NCI-H446 (cell line): ENCODE data around the gene KAT5.
"Not testable (repeated sequence)": the region's sequence is repeated elsewhere in the genome, so short reads cannot be mapped to it uniquely, and the experiment has no call there.

Source experiments
- DNase-seq, 2 experiments: peaks; one replicate each; lab custom pipeline; 2025; lab: John Stamatoyannopoulos, UW

KAT5 gene

DNA sequence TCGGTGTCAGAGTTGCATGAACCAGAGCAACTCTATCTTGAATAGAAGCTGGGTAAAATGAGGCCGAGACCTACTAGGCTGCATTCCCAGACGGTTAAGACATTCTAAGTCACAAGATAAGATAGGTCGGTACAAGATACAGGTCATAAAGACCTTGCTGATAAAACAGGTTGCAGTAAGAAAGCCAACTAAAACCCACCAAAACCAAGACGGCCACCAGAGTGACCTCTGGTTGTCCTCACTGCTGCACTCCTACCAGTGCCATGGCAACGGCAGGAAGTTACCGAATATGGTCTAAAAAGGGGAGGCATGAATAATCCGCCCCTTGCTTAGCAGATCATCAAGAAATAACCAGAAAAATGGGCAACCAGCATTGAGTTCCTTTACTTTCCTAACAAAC, 2.4 kb upstream of the KAT5 start:
- DNase-seq: no peak

DNA sequence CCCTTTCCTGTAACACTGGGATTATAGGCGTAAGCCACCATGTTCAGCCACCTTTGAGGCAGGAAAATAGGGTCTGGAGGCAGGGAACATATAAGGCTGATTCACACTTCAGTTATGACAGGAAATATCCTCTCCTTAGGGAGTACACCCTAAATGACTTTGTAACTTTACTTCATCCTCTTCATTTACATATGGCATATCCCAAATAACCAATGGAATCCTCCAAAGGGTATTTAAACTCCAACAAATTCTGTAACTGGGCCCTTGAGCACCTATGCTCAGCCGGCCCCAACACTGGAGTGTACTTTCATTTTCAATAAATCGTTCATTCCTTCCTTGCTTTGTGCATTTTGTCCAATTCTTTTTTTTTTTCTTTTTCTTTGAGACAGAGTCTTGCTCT, 1.6 kb upstream of the KAT5 start:
- no peak for DNase-seq

DNA sequence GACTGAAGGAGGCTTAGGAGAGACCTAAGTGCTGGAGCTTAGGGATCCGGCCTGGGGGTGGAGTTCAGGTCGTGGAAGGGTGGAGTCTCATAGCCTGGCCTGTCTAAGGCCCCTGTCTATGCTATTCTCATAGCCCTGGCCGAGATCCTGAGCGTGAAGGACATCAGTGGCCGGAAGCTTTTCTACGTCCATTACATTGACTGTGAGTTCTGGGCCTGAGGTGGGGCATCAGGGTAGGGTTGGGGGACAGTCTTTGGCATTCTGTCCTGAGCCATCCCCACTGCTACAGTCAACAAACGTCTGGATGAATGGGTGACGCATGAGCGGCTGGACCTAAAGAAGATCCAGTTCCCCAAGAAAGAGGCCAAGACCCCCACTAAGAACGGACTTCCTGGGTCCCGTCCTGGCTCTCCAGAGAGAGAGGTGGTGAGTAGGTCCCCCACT, 603 bp downstream of the KAT5 start:
- DNase-seq: no peak

DNA sequence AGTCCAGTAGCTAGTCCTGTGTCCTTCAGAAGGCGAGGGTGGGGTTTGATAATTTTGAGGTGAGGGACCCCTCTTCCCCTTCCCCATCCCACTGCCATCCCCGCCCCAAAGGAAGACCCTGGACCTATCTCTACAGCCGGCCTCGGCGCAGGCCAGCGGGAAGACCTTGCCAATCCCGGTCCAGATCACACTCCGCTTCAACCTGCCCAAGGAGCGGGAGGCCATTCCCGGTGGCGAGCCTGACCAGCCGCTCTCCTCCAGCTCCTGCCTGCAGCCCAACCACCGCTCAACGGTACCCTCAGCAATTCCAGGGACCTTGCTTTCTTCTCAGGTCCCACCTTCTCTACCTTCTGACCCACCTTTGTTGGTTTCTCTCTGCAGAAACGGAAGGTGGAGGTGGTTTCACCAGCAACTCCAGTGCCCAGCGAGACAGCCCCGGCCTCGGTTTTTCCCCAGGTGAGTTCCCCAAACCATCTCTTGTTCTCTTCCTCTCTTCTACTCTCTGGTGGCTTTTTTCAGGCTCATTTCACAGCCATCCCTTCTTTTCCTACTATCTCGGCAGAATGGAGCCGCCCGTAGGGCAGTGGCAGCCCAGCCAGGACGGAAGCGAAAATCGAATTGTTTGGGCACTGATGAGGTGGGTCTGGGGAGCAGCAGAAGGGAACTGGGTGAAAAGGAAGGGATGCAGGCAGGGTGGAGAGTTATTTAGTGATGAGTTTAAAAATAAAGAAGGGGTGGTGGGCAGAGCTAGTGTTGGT, 1.3 kb downstream of the KAT5 start:
- no peak for DNase-seq

DNA sequence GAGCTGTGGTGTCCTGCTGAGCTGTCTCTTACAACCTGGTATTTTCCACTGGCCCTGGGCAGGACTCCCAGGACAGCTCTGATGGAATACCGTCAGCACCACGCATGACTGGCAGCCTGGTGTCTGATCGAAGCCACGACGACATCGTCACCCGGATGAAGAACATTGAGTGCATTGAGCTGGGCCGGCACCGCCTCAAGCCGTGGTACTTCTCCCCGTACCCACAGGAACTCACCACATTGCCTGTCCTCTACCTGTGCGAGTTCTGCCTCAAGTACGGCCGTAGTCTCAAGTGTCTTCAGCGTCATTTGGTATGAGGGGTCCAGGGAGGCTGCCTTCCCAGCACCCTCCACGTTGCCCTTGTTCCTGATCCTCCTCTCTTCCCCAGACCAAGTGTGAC, 2.4 kb downstream of the KAT5 start:
- DNase-seq: no peak

DNA sequence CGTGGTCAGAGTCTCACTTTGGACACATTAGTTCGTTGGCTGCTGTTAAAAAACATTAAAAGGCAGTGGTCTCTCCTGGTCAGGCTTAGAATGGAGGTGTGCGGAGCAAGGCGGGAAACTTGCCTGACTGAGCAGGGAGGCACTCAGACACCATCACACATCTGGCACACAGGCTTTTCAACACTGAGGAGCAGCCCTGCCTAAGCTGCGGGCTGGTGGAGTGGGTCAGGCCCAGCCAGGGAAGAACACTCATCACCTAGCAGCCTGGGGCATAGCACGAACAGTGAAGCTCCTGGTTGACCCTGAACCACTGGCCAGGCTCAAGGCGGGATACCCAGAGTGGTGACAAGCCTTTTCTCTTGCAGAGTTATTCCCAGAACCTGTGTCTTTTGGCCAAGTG, 4.2 kb downstream of the KAT5 start:
- no peak for DNase-seq

DNA sequence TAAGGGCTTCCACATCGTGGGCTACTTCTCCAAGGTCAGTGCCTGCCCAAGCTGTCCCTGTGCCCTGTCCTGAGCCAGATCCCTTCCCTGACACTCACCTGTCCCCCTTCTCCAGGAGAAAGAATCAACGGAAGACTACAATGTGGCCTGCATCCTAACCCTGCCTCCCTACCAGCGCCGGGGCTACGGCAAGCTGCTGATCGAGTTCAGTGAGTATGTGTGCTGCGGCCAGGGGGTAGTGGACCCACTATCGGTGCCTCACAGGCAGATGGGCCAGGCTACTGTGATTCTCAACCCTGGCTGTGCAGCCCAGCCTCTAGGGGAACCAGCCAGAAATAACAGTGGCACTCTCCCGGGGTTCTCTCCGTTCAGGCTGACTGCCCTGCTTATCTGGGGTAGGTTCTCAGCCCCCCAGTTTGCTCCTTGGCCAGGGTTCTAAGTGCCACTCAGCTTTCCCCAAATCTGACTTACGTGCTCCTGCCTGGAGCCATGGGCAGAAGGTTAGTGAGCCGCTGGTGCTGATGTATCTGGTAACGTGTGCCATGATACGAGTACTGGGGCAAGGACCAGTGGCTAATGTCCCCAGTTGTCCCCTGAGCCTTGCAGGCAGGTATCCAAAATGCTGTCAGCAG, 4.8 kb downstream of the KAT5 start:
- no peak for DNase-seq

DNA sequence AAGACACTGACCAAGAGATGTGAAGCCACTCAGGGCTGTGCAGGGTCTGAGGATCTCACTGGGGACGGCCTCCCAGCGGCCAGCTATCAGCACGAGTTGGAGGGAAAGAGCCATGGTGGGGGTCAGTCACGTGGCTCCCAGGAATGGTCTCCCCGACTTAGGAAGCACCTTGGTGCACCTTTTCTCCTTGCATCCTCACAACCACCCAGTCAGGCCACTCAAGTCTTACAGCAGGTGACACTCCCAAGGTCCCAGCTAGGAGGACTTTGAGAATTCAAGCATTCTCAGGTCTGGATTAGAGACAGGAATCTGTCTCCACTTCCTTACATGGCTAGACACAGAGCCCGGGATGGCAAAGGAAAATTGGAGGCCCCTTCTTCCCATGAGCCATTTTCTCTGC, 5.9 kb downstream of the KAT5 start:
- no peak for DNase-seq

DNA sequence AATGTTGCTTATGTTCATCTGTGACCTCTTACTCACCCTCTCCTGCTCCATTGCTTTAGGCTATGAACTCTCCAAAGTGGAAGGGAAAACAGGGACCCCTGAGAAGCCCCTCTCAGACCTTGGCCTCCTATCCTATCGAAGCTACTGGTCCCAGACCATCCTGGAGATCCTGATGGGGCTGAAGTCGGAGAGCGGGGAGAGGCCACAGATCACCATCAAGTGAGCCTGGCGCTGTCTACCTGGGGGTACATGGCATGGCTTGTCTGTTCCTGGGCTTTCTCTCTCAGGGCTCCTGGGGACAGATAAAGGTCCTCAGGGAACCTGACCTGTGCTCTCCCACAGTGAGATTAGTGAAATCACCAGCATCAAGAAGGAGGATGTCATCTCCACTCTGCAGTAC, 6.5 kb downstream of the KAT5 start:
- DNase-seq: no peak

DNA sequence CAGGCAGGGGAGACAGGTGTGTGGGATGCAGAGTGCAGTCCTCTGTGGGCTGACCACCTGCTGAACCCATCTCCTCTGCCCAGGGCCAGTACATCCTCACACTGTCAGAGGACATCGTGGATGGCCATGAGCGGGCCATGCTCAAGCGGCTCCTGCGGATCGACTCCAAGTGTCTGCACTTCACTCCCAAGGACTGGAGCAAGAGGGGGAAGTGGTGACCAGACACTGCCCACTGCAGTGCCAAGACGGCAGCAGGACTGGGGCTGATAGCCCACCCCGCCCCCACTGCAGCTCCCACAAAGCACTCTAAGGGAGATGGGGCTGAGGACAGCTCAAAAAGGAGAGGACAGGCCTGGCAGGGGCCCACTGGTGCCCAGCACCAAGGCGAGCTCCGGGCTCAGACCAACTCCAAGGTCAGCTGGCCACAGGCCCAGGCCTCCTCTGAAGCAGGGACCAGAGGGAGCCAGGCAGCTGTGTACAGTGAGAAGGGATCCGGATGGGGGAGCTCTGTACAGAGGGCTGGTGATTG, 7.0 kb downstream of the KAT5 start:
- DNase-seq: no peak

DNA sequence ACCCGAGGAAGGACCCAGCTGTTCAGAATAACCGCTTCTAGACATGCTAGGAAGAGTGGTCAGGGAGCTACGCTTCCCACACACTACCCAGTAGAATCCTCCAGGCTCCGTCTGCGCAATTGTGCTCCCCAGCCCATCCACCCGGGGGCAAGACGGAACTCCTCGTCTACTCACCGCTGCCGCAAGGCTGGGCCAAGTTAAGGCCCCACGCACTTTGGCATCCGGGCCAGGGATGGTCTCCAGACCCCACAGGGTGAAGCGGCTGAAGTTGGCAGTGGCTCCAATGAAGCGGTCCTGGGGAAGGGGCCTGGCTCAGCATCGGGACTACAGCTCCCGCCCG, 7.8 kb downstream of the KAT5 start:
- no peak for DNase-seq

DNA sequence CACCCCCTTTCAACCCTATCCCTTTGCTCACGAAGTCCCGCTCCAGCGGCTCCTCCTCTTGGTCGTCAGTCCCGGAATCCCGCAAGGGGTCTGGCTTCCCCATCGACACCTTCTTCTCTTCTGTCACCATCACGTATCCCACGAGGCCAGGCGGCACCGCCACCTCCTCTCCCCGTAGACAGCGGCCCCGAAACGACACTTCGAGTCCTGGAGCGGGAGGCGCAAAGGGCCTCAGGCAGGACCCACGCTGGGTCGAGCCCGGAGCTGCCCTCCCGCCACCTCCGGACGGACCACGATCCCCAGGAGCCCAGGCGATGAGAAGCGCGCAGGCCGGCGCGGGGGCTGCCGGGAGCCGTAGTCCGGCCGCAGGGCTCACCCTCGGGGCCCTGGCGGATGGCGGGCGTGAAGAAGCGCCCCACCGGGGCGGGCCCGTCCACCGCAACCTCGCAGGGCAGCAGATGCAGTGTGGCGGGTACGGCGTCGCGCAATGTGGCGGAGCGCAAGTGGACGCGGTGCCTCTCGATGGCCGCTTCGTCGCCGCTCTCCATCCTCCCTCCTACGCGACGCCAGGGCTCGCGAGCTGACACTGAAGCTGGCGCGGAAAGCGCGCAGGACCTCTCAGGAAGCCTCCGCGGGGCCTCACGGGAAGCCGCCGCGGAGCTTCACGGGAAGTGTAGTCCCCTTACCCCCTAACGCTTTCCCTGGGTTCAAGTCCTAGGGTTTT, 8.3 kb downstream of the KAT5 start, which contains the start of gene RNASEH2C:
Gene RNASEH2C (minus strand): TSS at position 588 of the 724 bp plus-strand sequence. CDS start 40 bp downstream, at position 548.
- DNase-seq: peak; percentile 86 to 93

DNA sequence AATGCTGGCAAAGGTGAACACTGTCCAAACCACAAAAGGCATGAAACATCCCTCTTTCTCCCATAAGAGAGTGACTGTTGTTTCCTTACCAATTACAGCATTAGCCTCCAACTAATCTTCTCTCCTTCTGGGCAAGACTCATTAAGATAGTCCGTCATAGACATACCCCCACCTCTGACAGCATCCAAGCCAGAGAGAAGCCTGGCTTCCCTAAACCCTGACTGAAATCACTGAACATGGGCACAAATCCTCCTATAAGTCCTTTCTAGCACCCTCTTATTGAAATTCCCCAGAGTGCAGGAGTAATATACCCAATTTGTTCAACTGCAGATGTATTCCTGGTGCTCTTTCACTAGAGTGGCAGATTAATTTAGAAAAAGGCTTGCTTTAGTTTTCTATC, 10.2 kb downstream of the KAT5 start:
- no peak for DNase-seq

DNA sequence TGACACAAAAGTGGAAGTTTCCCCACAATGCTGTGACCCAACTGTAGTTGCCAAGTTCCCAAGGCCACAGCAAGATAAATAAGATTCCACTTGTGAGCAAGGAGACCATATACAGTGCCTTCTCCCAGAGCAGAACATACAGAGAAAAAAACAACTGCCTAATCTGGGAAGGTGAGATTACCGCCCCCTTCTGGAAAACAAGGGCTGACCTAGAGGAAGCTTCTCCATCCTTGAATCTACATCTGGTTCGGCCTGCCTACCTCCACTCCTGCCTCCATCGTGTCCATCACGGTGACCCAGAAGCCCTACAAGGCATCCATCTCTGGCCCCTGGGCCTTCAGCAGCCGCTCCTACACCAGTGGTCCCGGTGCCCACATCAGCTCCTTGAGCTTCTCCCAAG, 14.6 kb downstream of the KAT5 start:
- no peak for DNase-seq

DNA sequence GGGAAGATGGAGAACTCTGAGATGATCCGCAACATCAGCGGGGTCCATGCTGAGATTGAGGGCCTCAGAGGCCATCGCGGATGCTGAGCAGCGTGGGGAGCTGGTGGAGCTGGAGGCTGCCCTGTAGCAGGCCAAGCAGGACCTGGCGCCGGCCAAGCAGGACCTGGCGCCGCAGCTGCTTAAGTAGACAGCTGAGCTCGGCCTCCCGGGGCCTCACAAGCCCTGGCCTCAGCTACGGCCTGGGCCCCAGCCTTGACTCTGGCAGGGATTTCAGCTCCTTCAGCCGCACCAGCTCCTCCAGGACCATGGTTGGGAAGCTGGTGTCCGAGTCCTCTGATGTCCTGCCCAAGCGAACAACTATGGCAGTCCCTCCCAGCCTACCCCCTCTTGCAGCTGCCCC, 15.8 kb downstream of the KAT5 start:
- no peak for DNase-seq

DNA sequence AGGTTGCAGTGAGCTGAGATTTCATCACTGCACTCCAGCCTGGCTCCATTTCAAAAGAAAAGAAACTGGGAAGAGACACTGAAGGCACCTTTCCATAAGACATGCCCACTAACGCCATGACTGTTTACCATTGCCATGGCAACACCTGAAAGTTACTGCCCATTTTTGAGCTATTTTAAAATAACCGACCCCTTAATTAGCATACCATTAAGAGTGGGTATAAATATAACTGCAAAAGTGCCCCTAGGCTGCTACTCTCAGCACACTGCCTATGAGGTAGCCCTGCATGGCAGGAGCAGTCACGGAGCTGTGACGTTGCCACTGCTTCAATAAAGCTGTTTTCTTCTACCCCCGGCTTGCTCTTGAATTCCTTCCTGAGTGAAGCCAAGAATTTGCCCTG, 18.4 kb downstream of the KAT5 start:
- DNase-seq: no peak

DNA sequence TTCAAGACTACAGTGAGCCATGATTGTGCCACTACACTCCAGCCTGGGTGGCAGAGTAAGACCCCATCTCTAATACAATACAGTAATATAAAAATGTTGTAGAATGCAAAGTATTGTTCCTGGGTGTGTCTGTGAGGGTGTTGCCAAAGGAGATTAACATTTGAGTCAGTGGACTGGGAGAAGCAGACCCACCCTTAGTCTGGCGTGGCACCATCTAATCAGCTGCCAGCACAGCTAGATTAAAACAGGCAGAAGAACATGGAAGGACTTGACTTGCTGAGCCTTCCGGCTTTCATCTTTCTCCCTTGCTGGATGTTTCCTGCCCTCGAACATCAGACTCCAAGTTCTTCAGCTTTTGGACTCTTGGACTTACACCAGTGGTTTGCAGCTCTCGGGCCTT, 23.1 kb downstream of the KAT5 start:
- DNase-seq: not testable (repeated sequence)

DNA sequence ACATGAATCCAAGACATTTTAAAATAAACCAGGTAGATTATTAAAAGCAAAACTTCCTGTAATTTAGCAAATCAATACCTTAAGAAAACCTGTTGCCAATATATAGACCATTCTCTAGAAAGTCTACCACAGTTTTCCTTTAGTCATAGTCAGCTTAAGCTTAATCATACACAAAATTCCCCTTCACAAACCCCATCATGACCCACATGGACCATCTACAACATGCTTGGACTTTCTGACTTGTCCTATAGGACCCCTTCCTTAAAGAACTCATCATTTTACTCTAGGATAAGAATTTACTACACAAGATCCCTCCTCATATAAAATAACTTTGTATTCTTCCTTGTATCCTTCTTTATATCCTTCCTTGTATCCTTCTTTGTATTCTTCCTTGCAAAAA, 24.8 kb downstream of the KAT5 start:
- DNase-seq: no peak

DNA sequence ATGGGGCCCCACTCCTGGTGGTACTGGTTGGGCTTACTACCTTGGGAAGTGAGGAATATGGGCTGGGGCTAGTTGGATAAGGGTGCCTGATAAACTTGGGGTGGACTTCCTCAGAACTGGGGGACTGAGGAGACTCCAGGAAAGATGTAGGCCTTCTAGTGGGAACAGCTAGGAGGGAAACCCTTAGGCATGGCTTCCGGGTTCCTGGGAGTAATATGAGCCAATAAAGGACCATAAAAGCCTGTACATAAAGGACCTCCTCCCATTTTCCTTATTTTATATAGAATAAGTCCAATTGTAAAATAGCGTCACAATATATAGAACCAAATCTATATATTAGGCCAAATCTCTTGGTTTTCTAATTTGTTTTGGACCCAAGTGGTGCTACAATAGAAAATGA, 27.0 kb downstream of the KAT5 start:
- no peak for DNase-seq

DNA sequence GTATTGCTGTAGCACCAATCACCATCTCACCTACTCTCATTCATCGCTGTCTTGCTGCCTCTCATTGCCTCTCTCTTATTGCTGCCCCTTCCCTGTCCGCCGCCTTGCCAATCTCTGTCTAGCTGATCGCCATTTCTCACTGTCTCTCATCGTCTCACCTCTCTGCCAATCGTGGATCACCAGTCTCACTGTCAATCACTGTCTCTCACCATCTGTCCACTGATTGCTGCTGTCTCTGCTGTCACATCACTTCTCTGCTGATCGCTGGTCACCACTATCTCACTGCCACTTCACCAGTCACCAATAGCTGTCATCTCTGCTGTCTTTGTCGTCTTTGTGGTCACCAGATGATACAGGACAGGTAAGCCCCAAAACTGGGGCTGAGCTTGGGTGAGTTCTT, 29.1 kb downstream of the KAT5 start:
- no peak for DNase-seq

DNA sequence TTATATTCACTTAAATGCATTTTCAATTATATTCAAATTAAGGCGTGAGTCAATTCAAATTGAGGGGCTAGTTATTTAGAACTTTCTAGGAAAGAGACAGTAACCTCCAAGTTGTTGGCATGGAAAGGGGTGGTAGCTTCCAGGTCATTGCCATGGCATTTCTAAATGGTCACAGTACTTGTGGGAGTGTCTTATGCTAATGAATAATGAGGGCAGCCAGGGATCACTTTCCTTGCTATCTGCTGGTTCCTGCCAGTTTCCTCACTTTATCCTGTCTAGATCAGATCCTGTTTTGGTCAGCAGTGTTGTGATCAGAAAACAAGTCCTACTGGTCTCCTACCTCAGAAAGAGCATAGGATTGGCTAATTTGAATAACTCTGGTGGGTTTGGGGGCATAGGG, 30.3 kb downstream of the KAT5 start:
- no peak for DNase-seq

DNA sequence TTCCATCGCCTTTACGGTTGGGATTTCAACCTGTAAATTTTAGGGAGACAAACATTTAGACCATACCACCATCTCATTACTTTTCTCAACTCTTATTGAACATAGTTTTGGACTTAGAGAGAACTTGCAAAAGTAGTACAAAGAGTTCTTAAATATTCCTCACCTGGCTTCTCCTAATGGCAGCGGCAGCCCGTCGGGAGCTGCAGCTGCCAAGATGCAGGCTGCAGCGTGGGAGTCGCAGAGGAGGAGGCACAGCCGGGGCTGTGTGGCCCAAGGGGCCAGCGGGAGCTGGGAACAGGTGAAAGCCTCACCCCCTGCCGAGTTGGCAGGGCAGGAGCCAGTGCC, 31.6 kb downstream of the KAT5 start:
- no peak for DNase-seq

DNA sequence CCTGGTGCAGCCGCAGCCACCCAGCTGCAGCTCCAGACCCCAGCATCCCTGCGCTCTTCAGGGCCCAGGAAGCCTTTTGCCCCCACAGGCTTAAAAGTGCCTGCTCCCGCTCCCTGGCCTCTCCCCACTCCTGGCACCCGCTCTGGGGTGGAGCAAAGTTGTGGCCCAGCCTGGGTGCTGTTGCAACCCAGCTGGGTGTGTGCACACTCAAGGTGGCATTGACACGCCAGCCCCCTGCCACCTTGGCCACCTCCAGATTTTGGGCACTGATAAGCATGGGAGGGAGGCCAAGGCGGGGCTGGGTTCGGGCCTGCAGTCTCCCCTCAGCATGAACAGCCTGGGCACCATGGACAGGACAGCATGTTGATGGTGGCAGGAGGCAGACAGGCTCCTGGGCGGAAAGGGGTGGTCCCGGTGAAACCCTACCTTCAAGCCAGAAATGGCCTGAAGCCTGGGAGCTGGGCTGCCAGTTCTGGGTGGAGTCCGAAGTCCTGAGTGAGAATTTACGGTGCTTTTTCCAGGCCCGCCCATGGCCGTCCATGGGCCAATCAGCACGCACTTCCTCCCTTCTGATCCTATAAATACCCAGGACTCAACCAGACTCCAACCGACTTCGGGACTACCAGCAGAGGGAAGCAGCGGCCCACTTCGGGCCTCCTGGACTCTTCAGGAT, 32.1 kb downstream of the KAT5 start:
- peak in 1 of 2 experiments; percentile 17 for DNase-seq
